Measurements from ENCODE around the gene SORCS2.

GRCh38 chr4:7362341-7362740, 170.0 kb downstream of the SORCS2 start:
- no peak for TF ChIP-seq POLR2AphosphoS5 (IDR thresholded peaks at IDR 0.05)
- no peak for TF ChIP-seq POLR2A (IDR thresholded peaks at IDR 0.05)
